Neural cell (in vitro differentiated cells): ENCODE measurements around the gene EPB41L2.

Experiments used
- CTCF ChIP-seq: fragments of 450-650 bp; IDR thresholded peaks from 2 replicates; pipeline ENCODE4 v1.5.1; 2014; ENCODE audit warnings: antibody characterized with exemption, mild to moderate bottlenecking, moderate library complexity; ENCODE audit not compliant: poor library complexity, severe bottlenecking
- EP300 ChIP-seq: fragments of 450-650 bp; conservative IDR thresholded peaks from 2 replicates; pipeline ENCODE4 v1.6.1; 2014; ENCODE audit warnings: antibody characterized with exemption, mild to moderate bottlenecking, moderate library complexity; ENCODE audit not compliant: poor library complexity, severe bottlenecking
- EZH2 ChIP-seq: fragments of 200-600, 300-800 bp; shearing (Covaris generic), sonication (generic); IDR thresholded peaks from 2 replicates; pipeline ENCODE4 v1.6.1; 2014; ENCODE audit warnings: antibody characterized with exemption, low read length, borderline replicate concordance, mild to moderate bottlenecking; ENCODE audit not compliant: insufficient read depth, poor library complexity, severe bottlenecking
- TAF1 ChIP-seq: IDR thresholded peaks from 2 replicates; pipeline ENCODE4 v1.6.1; 2012; ENCODE audit warnings: low read depth

GRCh38 chr6:130991422-130992137 is 71.5 kb downstream of the EPB41L2 start:
- TF ChIP-seq CTCF (no peak), EZH2 (no peak), TAF1 (no peak), EP300 (no peak)
